Measurements from ENCODE around the gene EMILIN3.
A peak's percentile ranks its signal among the peaks of the same experiment; 100 is the strongest.
"Not testable (repeated sequence)": the region's sequence is repeated elsewhere in the genome, so short reads cannot be mapped to it uniquely, and the experiment has no call there.

The EMILIN3 gene

GRCh38 chr20:41316602-41317545, 49.7 kb downstream of the EMILIN3 start:
- peak in 13 of 14 donors; percentile 37 to 85 (median 71) for DNase-seq

DNA sequence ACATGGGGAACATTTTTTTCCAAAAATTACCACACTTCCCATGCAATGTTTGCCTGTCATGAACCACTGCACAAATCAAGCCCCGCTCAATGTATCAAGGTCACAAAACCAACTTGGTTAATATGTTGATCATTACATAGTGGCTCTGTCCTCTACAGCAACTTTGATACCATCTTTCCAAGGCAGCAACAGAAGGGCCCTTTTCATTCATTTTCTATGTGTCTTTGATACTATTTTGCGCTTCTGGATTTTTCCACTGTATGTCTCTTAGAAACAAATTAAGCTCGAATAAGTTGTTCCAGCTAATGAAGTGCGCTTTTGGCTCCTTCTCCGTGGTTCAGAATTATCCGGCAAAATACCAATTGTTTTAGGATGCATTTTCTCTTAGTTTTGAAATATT, 50.6 kb downstream of the EMILIN3 start:
- peak in 1 of 14 donors; percentile 35 for DNase-seq

GRCh38 chr20:41314386-41314785, 52.2 kb downstream of the EMILIN3 start:
- DNase-seq = no peak

GRCh38 chr20:41312009-41312408, 54.6 kb downstream of the EMILIN3 start:
- DNase-seq = not testable (repeated sequence)

Data from C1 segment of cervical spinal cord (tissue), 14 donors.